GM19372 (cell line): ENCODE results near the gene SLC30A4.

ENCODE experiments used
- ATAC-seq: cut with Tn5 transposase; IDR thresholded peaks from one replicate; pipeline ENCODE4 v1.9.1; 2021; ENCODE audit warnings: mild to moderate bottlenecking, low read depth, moderate library complexity; ENCODE audit not compliant: unreplicated experiment

SLC30A4 gene

DNA sequence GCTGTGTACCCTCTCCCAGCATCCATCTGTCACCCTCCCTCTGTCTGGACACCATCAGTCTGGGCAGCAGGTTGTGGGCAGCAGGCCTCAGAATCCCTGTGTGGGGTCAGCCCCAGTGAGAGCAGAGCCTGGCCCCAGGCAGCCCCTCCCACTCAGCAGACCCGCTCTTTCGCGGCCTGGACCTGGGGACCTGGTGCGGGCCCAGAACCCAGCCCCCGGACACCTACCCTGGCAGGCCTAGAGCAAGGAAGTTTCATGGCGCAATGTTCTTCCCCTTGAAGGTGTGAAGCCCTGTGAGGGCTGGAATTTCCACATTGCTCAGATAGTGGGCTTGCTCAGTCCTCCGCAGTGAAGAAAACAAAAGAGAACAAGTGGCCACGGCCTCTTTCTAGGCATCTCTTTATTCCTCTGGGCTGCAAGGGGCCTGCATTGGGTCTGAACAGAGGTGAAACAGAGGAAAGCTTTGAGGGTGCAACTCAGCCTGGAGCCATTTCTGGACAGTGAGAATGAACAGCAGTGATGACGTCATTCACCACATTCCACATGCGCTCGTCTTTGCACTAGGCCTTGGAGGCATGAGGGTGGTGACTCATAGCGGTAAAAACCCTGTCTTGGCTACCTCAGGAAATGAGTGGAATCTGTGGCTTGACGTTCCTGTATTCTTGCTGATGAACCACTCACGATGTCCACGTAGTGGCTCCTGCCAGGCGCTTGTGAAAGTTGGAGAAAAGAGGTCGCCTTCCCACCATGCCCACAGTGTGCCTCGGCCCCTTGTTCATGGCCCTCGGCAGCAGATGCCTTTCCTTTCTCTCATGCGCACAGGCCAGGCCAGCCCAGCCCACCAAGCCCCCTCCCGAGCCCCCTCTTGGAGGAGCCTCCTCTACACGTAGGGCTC is 66.1 kb downstream of the SLC30A4 start:
- ATAC-seq = no peak

DNA sequence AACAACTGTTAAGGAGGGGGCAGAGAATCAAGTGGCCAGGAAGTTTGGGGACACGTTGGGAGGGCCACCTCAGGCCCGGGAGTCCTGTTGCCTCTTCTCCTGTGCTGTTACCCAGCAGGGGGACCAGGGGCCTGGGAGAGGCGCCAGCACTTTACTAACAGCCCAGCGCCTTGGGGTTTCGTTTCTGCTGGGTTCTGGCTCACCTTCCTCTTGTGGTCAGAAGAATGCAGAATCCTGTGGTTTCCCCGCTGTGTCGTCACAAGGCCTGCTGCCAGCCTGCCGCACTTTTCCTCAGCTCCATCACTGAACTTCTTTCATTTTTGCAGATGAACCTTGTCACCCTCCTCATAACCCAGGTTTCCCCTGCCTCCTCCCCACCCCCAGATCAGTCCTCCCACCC is 67.7 kb downstream of the SLC30A4 start:
- ATAC-seq = peak; percentile 45

DNA sequence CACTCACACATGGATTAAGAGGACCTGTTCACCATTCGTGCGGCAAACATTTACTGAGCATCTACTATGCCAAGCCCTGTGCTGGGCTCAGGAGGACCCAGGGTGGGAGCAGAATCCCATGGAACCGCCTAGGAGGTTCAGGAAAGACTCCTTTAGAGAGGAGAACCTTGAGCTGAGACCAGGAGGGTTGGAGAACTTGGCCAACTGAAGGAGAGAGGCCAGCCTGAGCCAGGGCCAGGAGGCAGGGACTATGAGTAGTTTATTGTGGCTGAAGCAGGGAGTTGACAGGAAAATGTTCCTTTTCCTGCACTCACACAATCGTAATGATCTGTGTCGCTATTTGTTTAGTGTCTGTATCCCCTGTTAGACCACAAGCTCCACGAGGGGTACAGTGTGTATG is 71.3 kb downstream of the SLC30A4 start:
- no peak for ATAC-seq

DNA sequence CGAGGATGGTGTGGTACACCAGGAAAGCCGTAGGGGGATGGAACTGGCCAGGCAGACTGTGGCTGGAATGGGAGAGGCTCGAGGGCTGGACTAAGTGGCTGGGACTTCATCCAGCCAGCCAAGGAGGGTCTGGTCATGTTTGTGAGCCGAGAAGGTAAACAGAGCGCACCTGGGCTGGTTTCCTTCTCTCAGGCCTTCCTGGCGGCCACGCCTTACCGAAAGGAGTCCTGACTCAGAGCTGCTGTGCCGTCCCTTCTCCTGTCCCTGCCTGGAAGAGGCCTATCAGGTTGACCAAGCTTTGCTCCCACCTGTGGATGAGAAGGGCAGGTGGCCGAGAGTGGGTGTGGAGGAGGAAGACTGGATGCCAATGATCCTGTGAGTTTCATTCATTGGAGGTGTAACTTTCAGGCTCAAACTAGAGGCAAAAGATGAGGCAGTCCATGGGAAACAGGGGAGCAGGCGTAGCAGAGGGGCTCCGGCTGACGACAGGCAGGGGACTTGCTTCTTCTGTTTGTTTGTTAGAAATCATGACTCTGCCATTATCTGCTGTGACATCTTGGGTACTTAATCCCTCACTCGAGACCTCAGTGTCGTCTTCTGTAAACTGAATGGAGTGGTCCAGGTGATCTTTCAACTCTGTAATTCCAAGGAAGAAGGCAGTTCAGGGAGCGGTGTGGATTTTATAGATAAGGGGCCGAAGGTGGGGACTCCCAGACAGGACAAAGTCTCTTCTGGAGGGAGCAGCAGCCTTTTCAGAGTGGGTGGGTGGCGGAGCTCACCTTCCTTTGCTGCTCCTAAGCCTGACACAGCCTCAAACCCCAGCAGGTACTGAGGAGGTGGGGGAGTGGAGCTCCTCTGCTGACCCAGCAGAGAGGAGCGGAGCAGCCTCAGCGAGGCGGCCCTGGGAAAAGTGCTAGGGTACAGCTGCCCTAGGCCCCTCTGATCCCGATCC is 72.4 kb downstream of the SLC30A4 start:
- no peak for ATAC-seq

DNA sequence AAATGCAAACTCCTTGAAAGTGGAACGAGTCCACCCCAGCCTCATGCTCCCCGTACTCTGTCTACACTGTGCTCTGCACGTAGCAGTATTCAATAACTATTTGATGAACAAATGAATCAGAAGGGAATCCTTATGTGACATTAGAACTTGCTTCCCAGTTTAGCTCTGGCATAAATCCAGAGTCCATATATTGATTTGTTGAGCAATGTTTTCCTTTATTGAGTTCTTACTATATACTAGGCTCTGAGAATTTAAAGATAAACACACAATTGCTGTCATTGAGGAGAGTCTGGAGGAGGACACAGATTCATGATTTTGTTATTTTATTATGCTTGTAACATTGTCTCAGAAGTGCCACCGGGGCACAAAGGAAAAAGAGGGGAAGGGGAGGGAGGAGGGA is 73.2 kb downstream of the SLC30A4 start:
- no peak for ATAC-seq

DNA sequence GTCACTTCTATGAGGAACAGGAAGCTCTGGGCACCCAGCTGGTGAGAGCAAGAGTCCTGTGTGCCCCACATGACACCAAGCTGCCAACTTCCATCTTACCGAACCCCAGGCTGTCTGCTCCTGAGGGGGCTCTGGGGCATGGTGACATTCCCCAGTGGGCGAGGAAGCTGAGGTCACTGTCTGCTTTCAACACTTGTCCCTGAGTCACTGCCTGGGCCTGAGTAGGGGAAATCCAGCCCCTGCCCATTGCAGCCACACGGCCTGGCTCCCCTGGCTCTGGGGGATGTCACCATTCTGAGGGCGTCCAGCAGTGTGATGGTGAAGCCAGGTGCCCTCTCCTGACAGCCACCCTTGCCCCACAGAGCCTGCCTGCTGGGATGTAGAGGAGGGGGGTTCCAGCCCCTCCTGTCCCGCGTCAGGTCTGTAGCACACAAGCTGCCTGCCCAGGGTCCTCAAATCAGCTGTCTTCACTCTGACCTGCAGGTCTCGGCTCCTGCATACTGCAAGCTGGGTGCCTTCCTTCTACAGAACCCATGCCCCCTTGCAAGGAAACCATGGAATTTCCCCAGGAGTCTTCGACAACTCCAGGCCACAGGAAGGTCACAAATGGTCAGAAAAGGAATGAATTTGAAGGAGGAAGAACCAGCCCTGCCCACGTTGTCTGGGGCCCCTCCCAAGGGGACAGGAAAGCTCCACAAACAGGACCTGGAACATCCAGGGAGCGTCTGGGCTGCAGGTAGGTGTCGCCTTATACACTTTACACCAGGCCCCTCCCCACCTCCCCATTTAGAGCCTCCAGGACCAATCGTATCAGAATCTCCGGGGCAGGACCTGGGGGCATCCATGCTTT is 74.3 kb downstream of the SLC30A4 start:
- no peak for ATAC-seq

DNA sequence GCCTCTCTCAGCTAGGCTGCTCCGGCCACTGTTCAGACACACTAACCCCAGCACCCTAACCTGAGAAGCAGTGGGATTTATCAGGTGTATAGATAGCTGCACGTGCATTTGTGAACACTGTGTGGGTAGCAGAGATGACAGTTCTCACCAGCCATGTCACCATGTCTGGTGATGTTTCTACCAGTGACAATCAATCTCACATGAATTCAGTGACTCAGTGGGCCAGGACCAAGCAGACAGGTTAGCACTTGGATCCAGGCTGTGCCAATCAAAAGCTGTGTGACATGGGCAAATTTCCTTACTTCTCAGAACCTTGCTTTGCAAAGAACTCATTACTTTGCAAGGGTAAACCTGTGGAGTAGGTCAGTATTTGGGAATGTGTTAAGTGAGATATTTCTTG is 78.9 kb downstream of the SLC30A4 start:
- no peak for ATAC-seq

DNA sequence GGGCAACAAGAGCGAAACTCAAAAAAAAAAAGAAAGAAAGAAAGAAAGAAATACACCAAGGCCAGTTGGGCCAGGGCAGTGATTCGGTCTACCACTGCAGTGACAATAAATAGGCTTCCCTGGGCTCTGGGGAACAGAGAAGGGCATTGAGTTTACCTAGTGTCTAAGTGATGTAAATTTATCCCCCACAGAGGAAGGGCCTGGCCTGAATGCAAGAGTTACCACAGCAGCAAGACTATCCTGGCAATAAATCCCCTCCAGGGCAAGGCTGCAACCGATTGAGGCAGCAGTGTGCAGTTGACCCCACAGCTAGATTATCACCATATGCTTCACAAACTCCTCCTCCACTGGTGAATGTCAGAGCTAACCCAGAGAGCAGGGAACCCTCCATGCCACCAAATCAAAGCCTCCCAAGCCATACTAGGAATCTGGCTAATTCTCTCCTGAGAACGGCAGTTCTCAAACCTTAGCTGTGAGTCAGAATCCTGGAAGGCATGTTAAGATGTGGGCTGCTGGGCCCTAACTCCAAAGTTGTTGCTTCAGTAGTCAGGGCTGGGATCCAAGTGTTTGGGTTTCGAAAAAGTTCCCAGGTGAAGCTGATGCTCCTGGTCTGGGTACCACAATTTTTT is 79.9 kb downstream of the SLC30A4 start:
- ATAC-seq = no peak

DNA sequence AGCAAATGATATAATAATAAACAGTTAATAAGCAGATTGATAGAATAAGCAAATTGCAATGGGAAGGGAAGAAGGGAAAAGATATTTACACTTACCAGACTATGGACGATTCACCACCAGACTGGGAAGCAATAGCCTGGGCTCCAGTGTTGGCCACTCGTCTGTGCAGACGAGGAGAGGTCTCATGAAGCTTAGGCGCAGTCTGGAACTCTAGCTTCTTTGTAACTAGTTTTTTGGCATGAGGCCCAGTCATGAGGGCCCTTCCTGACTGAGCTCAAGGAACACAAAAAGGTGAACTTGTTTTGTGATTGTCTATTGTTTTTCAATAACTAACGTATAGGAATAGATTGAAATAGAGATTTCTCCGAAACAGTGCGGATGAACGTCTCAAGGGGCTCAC is 80.9 kb downstream of the SLC30A4 start:
- ATAC-seq = no peak

DNA sequence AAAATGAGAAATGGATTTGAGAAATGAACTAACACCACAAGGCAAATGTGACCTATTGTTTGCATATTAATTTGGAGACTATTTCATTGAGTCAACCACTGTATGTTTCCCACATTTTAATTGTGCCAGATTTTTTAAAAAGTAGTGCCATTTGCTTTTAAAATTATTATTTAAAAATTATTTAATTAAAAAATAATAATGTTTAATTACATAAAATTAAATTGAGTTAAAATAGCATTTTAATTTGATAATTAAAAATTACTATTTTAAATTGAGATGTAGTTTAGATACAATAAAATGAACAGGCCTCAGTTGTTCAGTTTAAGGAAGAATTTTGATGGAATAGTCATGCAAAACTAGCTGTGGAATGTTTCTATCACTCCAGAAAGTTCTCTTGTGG is 81.5 kb downstream of the SLC30A4 start:
- ATAC-seq = no peak

DNA sequence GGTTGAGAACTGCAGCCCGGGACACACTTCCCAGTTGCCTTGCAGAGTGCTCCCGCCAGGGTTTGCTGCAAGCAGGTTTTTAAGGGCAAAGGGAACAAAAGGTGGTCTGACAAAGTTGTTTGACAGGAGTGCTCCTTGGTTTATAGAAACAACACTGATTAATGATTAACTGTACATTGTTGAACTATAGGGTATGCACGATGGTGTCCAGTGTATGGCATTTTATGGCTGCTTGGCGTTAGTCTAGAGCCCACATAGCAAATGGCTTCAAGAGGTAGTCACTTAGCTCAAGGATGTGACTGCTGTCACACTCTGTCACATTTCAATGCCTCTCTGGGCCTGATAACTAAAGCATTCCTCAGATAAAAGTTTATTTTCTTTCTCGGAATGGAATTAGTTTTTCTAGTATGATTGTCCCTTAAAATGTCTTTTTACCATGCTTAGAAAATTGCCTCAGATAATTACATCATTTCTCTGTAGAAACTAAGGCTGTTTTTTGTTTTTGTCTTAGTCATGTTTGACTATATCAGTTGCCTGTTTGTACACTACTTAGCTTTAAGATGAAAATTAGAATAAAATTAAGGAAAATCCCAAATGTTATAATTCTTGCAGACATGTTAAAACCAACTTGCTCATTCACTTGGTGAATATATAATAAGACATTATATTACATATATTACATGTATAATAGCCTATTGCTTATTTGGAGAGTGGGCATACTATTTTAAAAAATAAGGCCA is 82.9 kb downstream of the SLC30A4 start:
- ATAC-seq = no peak

DNA sequence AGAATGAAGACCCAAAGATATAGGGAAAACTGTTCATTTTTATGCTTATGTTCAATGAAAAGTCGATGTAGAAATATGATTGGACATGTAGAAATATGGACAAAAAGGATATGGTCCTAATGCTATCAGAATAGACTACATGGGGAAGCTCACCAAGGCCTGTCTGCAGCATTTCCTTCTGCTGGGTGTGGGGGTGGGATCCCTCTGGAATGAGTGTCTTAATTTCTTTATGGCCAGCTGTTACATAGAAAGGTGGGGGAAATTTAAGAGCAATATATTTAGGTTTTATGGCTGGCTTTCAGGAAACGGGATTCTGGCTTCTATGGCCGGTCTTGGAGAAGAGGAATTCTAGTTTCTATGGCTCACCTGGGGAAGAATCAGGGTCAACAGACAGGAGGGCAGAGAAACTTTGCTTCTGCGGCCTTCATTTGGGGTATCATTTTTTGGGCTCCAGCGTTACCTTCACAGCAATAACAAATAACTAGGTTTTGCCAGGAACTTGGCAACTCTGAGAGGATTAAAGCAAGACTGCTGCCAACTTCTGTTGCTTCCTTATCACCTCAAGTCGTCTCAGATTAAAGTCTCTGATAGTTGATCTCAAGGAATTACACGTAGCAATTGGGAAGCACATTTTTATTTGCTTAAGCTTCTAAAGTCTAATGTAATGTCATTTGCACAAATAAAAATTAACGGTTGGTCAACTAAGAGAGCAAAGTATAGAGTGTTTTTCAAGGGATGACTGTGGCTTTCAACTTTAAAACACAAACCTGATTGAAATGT is 87.2 kb downstream of the SLC30A4 start:
- ATAC-seq = no peak

DNA sequence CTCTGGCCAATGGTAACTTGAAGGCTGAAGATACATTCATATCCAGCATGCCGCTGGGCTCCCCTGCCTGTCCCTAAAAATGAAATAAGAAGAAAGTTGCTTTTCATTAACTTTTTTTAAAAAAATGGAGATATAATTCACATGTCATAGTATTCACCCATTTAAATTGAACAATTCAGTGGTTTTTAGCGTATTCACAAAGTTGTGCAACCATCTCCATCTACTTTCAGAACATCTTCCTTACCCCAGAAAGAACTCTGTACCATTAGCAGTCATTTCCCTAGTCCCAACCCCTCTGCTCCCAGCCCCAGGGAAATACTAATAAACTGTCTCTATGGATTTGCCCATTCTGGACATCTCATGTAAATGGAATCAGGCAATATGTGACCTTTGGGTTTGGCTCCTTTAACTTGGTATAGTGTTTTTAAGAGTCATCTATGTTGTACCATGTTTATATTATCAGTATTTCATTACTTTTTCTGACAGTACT is 88.4 kb downstream of the SLC30A4 start:
- ATAC-seq = no peak

DNA sequence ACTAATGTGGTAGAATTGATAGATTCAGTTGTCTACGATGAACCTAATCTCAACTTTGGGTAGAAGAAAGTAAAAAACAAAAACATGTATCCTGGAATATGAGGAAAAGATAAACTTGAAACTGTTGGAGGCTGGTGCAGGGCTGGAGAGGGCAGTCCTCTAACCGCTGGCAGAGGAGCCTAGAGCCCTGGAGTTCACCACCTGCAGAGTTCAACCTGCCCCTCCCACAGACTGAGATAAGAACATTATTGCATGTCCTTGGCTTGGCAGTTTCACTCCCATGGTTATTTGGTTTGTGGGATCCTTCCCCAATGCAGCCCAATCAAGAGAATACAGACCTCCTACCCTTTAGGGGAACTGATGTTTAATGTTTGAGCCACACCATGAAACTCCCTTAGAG is 91.0 kb downstream of the SLC30A4 start:
- no peak for ATAC-seq

DNA sequence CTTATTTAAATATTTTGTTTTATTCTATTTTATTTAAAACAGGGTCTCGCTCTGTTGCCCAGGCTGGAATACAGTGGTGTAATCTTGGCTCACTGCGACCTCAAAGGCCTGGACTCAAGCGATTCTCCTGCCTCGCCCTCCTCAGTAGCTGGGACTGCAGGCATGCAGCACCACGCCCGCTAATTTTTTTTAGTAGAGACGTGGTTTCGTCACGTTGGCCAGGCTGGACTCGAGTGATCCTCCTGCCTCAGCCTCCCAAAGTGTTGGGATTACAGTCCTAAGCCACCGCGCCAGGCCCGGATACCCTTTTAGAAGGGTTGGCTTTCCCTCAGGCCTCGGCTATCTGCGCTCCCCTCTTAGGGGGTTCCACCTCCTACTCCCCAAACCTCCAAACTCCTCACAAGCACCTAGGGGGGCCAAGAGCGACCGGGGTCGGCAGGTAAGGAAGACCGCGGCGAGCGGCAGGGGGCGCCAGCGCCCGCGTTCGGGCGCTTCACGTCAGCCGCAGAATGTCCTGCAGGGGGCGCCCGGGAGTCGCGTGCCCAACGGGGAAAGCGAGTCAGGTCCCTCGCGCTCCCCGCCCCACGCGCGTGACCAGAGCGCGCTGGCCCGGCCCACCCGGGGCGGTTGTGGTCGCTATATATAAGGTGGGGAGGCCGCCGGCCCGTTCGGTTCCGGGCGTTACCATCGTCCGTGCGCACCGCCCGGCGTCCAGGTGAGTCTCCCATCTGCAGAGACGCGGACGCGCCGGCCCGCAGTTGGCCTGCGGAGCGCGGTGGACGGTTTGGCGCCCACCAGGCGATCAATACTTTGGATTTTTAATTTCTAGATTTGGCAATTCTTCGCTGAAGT is 92.4 kb downstream of the SLC30A4 start:
- peak; percentile 82 for ATAC-seq
